ENCODE results near the gene PCBP3. TPM values are rescaled to one million over a fixed set of nuclear protein-coding genes. Genes with fewer than 3 reads are reported as not detected.
A peak's percentile ranks its signal among the peaks of the same experiment; 100 is the strongest.
"Not testable (repeated sequence)": the region's sequence is repeated elsewhere in the genome, so short reads cannot be mapped to it uniquely, and the experiment has no call there.

Gene PCBP3
- total RNA-seq, 2 donors from 2014 or later: 2.1 to 5.3 TPM

DNA sequence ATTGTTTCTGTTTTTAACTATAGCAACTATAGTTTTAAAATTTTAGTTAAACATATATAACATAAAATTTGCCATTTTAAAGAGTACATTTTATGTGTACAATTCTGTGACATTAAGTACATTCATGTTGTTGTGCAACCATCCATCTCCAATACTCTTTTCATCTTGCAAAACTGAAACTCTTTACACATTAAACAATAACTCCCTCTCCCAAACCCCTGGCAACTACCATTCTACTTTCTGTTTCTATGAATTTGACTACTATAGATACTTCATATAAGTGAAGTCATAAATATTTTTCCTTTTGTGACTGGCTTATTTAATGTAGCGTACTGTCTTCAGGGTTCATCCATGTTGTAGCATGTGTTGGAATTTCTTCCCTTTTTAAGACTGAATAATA lies 25.9 kb downstream of the PCBP3 start:
- no peak for TF ChIP-seq CTCF (IDR thresholded peaks at IDR 0.05)
- Histone ChIP-seq H3K27ac (no peak overlapping the region), H3K27me3 (no peaks in the 10 kb centered on the region), H3K9ac (ENCODE audit: low read depth in 2 of 2, low read length in 2 of 2) (no peak overlapping the region), H3K36me3 (no peaks in the 10 kb centered on the region), H3K4me1 (no peaks in the 10 kb centered on the region), H3K9me3 (no peaks in the 10 kb centered on the region), H3K4me3 (no peak overlapping the region)
- intact Hi-C loops (cut with DNase I): no loop called here
- no peak for DNase-seq

DNA sequence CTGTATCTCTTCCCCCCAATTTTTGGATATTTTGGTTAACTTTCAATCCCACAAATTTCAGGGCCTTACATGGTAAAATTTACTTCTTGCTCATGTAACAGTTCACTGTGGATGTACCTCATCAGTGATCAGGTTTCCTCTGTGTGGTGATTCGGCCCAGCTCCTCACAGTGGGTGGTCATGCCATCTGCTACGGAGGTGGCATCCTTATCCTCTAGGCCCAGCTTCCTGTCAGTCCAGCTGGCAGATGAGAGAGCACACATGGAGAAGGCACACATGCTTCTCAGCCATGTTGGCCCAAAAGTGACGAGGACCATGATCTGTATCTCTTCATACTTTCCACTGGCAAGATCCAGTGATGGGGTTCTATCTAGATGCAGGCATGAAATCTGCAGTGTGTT lies 27.2 kb downstream of the PCBP3 start:
- TF ChIP-seq CTCF (IDR thresholded peaks at IDR 0.05): no peak
- Histone ChIP-seq H3K27ac (no peak overlapping the region), H3K9me3 (no peaks in the 10 kb centered on the region), H3K27me3 (no peaks in the 10 kb centered on the region), H3K9ac (ENCODE audit: low read depth in 2 of 2, low read length in 2 of 2) (no peak overlapping the region), H3K36me3 (no peaks in the 10 kb centered on the region), H3K4me1 (no peaks in the 10 kb centered on the region), H3K4me3 (no peak overlapping the region)
- DNase-seq: no peak
- intact Hi-C loops (cut with DNase I): no loop called here

DNA sequence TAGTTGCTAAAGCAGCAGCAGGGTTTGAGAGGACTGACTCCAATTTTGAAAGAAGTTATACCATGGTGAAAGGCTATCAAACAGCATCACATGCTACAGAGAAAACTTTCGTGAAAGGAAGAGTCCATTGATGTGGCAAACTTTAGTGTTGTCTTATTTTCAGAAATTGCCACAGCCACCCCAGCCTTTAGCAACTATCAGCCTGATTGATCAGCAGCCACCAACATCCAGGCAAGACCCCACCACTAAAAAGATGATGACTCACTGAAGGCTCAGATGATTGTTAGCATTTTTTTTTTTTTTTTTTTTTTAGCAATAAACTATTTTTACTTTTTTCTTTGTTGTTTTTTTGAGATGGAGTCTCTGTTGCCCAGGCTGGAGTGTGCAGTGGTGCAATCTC lies 35.3 kb downstream of the PCBP3 start:
- H3K9ac ChIP-seq (ENCODE audit: low read depth in 2 of 2, low read length in 2 of 2); H3K27ac ChIP-seq; H3K36me3 ChIP-seq; intact Hi-C loops (cut with DNase I); H3K27me3 ChIP-seq; H3K4me3 ChIP-seq; H3K9me3 ChIP-seq; DNase-seq; H3K4me1 ChIP-seq: not testable (repeated sequence)

- no peak overlapping the region for H3K4me3 ChIP-seq
- intact Hi-C loops (cut with DNase I): no loop called here
- H3K4me1 ChIP-seq: no peaks in the 10 kb centered on the region
- no peaks in the 10 kb centered on the region for H3K36me3 ChIP-seq
- no peaks in the 10 kb centered on the region for H3K27me3 ChIP-seq
- H3K27ac ChIP-seq: no peak overlapping the region
- DNase-seq: no peak
- no peaks in the 10 kb centered on the region for H3K9me3 ChIP-seq
- no peak overlapping the region for H3K9ac ChIP-seq (ENCODE audit: low read depth in 2 of 2, low read length in 2 of 2)
- no peak for TF ChIP-seq CTCF (IDR thresholded peaks at IDR 0.05)
Measured at GRCh38 chr21:45680215-45680614, 36.7 kb downstream of the PCBP3 start.

DNA sequence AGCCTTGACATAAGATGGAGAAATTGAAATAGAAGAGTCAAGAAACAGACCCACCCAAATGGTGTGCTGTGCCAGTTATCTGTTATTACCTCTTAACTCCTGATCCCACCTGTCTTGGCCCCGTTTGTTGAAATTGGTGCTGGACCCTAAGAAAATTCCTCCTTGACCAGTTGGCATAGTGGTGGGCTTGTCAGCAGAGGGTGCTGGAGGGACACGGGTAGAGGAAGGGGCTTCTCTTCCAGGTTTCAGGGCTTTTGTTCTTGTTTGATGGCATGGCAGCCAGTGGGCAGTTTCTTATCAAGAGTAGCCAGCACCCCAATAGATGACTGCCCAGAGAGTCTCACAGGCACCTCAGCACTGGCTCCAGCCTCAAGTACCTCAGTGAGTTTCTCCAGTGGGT lies 51.6 kb downstream of the PCBP3 start:
- no peak for DNase-seq
- no peak for TF ChIP-seq CTCF (IDR thresholded peaks at IDR 0.05)
- no peak overlapping the region for H3K4me3 ChIP-seq
- H3K9me3 ChIP-seq: no peaks in the 10 kb centered on the region
- intact Hi-C loops (cut with DNase I): no loop called here
- H3K36me3 ChIP-seq: no peaks in the 10 kb centered on the region
- no peak overlapping the region for H3K9ac ChIP-seq (ENCODE audit: low read depth in 2 of 2, low read length in 2 of 2)
- no peak overlapping the region for H3K27ac ChIP-seq
- H3K4me1 ChIP-seq: no peaks in the 10 kb centered on the region
- no peaks in the 10 kb centered on the region for H3K27me3 ChIP-seq

- no peaks in the 10 kb centered on the region for H3K36me3 ChIP-seq
- no peak overlapping the region for H3K4me3 ChIP-seq
- intact Hi-C loops (cut with DNase I): no loop called here
- H3K27me3 ChIP-seq: no peaks in the 10 kb centered on the region
- no peaks in the 10 kb centered on the region for H3K9me3 ChIP-seq
- no peaks in the 10 kb centered on the region for H3K4me1 ChIP-seq
- DNase-seq: peak; percentile 23
- no peak overlapping the region for H3K9ac ChIP-seq (ENCODE audit: low read depth in 2 of 2, low read length in 2 of 2)
- no peak overlapping the region for H3K27ac ChIP-seq
- no peak for TF ChIP-seq CTCF (IDR thresholded peaks at IDR 0.05)
Measured at GRCh38 chr21:45698493-45699184, 55.1 kb downstream of the PCBP3 start.
